GM12864 (cell line): ENCODE data around the gene THEM4.
"Not testable (repeated sequence)": the region's sequence is repeated elsewhere in the genome, so short reads cannot be mapped to it uniquely, and the experiment has no call there.

Source experiments
- DNase-seq: peaks from one replicate; pipeline ENCODE4 v3.0.0-alpha.2; 2011; ENCODE audit warnings: low read depth
- H3K4me3 ChIP-seq: 2 replicates; pipeline ENCODE4 v1.5.1; 2011; ENCODE audit warnings: mild to moderate bottlenecking, low read depth, low read length, control low read depth
- TF ChIP-seq, protein P1 (sequence below): IDR thresholded peaks from 2 replicates; pipeline ENCODE4 v1.5.1; 2011; ENCODE audit warnings: low read depth, mild to moderate bottlenecking, moderate library complexity, low read length, control low read depth, inconsistent platforms; ENCODE audit errors: missing control alignments

THEM4 gene

GRCh38 chr1:151855933-151856332, 53.4 kb downstream of the THEM4 start:
- TF ChIP-seq, protein P1, sequence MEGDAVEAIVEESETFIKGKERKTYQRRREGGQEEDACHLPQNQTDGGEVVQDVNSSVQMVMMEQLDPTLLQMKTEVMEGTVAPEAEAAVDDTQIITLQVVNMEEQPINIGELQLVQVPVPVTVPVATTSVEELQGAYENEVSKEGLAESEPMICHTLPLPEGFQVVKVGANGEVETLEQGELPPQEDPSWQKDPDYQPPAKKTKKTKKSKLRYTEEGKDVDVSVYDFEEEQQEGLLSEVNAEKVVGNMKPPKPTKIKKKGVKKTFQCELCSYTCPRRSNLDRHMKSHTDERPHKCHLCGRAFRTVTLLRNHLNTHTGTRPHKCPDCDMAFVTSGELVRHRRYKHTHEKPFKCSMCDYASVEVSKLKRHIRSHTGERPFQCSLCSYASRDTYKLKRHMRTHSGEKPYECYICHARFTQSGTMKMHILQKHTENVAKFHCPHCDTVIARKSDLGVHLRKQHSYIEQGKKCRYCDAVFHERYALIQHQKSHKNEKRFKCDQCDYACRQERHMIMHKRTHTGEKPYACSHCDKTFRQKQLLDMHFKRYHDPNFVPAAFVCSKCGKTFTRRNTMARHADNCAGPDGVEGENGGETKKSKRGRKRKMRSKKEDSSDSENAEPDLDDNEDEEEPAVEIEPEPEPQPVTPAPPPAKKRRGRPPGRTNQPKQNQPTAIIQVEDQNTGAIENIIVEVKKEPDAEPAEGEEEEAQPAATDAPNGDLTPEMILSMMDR: no peak
- DNase-seq: no peak

GRCh38 chr1:151855516-151855915, 53.8 kb downstream of the THEM4 start:
- DNase-seq, H3K4me3 ChIP-seq: not testable (repeated sequence)

More at GRCh38 chr1:151855933-151856332, 53.4 kb downstream of the THEM4 start:
- no peak overlapping the region for H3K4me3 ChIP-seq

GRCh38 chr1:151854658-151855057, 54.7 kb downstream of the THEM4 start:
- TF ChIP-seq, protein P1: no peak

GRCh38 chr1:151853411-151853943, 55.8 kb downstream of the THEM4 start, which contains the start of gene THEM5:
THEM5 (minus strand) TSS chr1:151853712; CDS start chr1:151853565, 147 bp downstream.
- no peak for DNase-seq
- TF ChIP-seq, protein P1: no peak
- H3K4me3 ChIP-seq: no peak within 1 kb of the TSS

More at GRCh38 chr1:151854658-151855057, 54.7 kb downstream of the THEM4 start:
- no peak for DNase-seq
- no peak overlapping the region for H3K4me3 ChIP-seq

DNA sequence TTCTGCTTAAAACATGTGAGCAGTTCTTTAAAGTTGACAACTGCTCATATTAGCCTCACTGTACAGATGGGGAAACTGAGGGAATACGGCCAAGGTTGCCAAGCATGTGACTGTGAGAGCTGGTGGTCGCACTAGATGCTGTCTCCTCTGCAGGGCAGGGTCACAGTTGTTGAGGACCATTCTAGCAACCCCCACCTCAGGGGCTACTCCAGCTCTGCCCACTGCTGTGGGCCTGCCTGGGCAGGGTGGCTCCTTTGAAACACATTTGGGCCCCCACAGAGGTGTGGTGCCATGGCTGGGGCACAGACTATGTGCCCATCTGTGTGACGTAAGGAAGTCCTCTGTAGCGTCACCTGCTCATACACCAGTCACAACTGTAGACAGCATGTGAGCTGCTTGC, 56.6 kb downstream of the THEM4 start:
- TF ChIP-seq, protein P1: no peak
- no peak overlapping the region for H3K4me3 ChIP-seq
- DNase-seq: no peak

- TF ChIP-seq, protein P1: no peak
- H3K4me3 ChIP-seq: no peak overlapping the region
- no peak for DNase-seq
Observed at GRCh38 chr1:151851886-151852285, 57.4 kb downstream of the THEM4 start.

- DNase-seq: no peak
- TF ChIP-seq, protein P1: no peak
- H3K4me3 ChIP-seq: no peak overlapping the region
Observed at GRCh38 chr1:151849871-151850270, 59.4 kb downstream of the THEM4 start.
